ENCODE measurements around the gene CREM. TPM values are rescaled to one million over a fixed set of nuclear protein-coding genes. Genes with fewer than 3 reads are reported as not detected.

Gene CREM
- total and polyA plus RNA-seq, 2 of the 4 experiments (the other 2 are of a cell fraction), result 33.2 to 40.5 TPM

DNA sequence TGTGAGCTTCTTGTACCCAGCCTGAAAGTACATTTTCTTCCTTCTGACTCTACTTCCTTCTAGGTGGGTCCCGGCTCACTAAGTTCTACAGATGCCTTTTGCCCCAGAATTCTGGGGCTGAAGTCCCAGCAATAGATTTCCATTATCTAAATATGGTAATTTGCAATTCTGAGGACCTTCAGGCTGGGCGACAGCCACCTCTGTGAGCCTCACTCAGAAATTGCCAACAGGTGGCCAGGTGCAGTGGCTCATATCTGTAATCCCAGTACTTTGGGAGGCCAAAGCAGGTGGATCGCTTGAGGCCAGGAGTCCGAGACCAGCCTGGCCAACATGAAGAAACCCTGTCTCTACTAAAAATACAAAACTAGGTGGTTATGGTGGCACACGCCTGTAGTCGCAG lies 23.7 kb downstream of the CREM start:
- H4K91ac ChIP-seq (ENCODE audit: insufficient read depth, low read depth, low read length), result no peak overlapping the region

More for the DNA sequence above, 23.7 kb downstream of the CREM start:
- H3K79me1 ChIP-seq (ENCODE audit: low read depth in 1 of 2, low read length in 2 of 2), result peaks cover 4 to 16% of the 10 kb centered on the region in 2 experiments; a peak in 2 of 4 replicates
- no peak overlapping the region for H3K56ac ChIP-seq (ENCODE audit: extremely low read depth, insufficient read depth, low read length)
- H2BK5ac ChIP-seq (ENCODE audit: low read depth, low read length, poor library complexity, severe bottlenecking), result no peak overlapping the region
- H3K27ac ChIP-seq (ENCODE audit: insufficient read depth, low read length), result no peak overlapping the region
- H2AFZ ChIP-seq (replicated peaks; ENCODE audit: low read length, poor library complexity), result no peak overlapping the region
- H3K4ac ChIP-seq (ENCODE audit: low read depth, low read length), result no peak overlapping the region
- no peak overlapping the region for H3K4me3 ChIP-seq (ENCODE audit: insufficient read depth, low read depth, low read length)
- TF ChIP-seq CTCF (conservative IDR thresholded peaks at IDR 0.05; ENCODE audit: low read depth, low read length) (no peak), POLR2A (IDR thresholded peaks at IDR 0.05; ENCODE audit: low read depth, low read length) (no peak), FOS (IDR thresholded peaks at IDR 0.05; ENCODE audit: low read depth, low read length) (no peak), MAFK (IDR thresholded peaks at IDR 0.05; ENCODE audit: low read depth, low read length) (no peak), BHLHE40 (IDR thresholded peaks at IDR 0.05; ENCODE audit: low read depth, low read length) (no peak), RFX5 (IDR thresholded peaks at IDR 0.05; ENCODE audit: low read depth, low read length) (no peak), CEBPB (IDR thresholded peaks at IDR 0.05; ENCODE audit: low read depth, low read length) (no peak), MAZ (IDR thresholded peaks at IDR 0.05; ENCODE audit: borderline replicate concordance, low read depth, low read length) (no peak), RAD21 (IDR thresholded peaks at IDR 0.05; ENCODE audit: low read length) (no peak), RCOR1 (IDR thresholded peaks at IDR 0.05; ENCODE audit: insufficient replicate concordance, low read length) (no peak), SMC3 (IDR thresholded peaks at IDR 0.05; ENCODE audit: low read depth, low read length) (no peak), CHD1 (IDR thresholded peaks at IDR 0.05; ENCODE audit: low read depth, low read length) (no peak), ELK1 (IDR thresholded peaks at IDR 0.05; ENCODE audit: borderline replicate concordance, low read depth, low read length) (no peak), NFE2L2 (IDR thresholded peaks at IDR 0.05; ENCODE audit: low read depth, low read length) (no peak), MXI1 (IDR thresholded peaks at IDR 0.05; ENCODE audit: borderline replicate concordance, low read depth, low read length) (no peak)
- TF ChIP-seq, protein P1, sequence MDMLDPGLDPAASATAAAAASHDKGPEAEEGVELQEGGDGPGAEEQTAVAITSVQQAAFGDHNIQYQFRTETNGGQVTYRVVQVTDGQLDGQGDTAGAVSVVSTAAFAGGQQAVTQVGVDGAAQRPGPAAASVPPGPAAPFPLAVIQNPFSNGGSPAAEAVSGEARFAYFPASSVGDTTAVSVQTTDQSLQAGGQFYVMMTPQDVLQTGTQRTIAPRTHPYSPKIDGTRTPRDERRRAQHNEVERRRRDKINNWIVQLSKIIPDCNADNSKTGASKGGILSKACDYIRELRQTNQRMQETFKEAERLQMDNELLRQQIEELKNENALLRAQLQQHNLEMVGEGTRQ (IDR thresholded peaks at IDR 0.05; ENCODE audit: low read depth, low read length), result no peak
- peaks cover 2% of the 10 kb centered on the region for H3K36me3 ChIP-seq (ENCODE audit: control insufficient read depth, insufficient read depth, low read length)
- ChIA-PET CTCF (no interaction called here), POLR2A (ENCODE audit: unreplicated experiment) (no interaction called here)
- H3K9me3 ChIP-seq (ENCODE audit: control insufficient read depth, insufficient read depth, low read length), result no peaks in the 10 kb centered on the region
- intact Hi-C loops (cut with micrococcal nuclease) (no loop called here), in situ Hi-C loops (cut with MboI; ENCODE audit: low sequenced_read_pairs) (no loop called here), dilution Hi-C loops (cut with HindIII; ENCODE audit: low sequenced_read_pairs, unreplicated experiment) (no loop called here)
- no peak for ATAC-seq (ENCODE audit: low read depth)
- no peaks in the 10 kb centered on the region for H3K9me1 ChIP-seq (ENCODE audit: insufficient read depth, low read length)
- H2AK5ac ChIP-seq (ENCODE audit: low read depth, low read length), result no peak overlapping the region
- no peak for DNase-seq
- no peak overlapping the region for H2BK20ac ChIP-seq (ENCODE audit: low read depth, low read length)
- no peak overlapping the region for H3K4me2 ChIP-seq (ENCODE audit: low read depth, low read length)
- BruUV-seq (replicated peaks), result no TSS peak
- H3K27me3 ChIP-seq (ENCODE audit: control insufficient read depth, insufficient read depth, low read length), result no peaks in the 10 kb centered on the region
- no peak overlapping the region for H2AK9ac ChIP-seq (replicated peaks; ENCODE audit: low read depth, low read length, poor library complexity)
- no peak overlapping the region for H3K23ac ChIP-seq (ENCODE audit: low read depth, low read length)
- H2BK15ac ChIP-seq (ENCODE audit: low read depth, low read length), result no peak overlapping the region
- H4K20me1 ChIP-seq (ENCODE audit: insufficient read depth, low read length), result no peaks in the 10 kb centered on the region
- H3K18ac ChIP-seq (ENCODE audit: low read depth, low read length), result no peak overlapping the region
- no peak overlapping the region for H4K8ac ChIP-seq (ENCODE audit: low read depth in 2 of 2, low read length in 2 of 2)
- no peak overlapping the region for H4K5ac ChIP-seq (ENCODE audit: low read depth, low read length)
- WGBS, 2 experiments (ENCODE audit: extremely low coverage in 2 of 2, insufficient read length in 1 of 2), result 80% methylated on average over 1 of the region's 6 CpGs; no CpG with 5 or more reads in 1 of the 2 experiments
- H2BK120ac ChIP-seq (ENCODE audit: low read depth, low read length), result no peak overlapping the region
- no peak overlapping the region for H3K14ac ChIP-seq (replicated peaks; ENCODE audit: low read depth, low read length)
- no peaks in the 10 kb centered on the region for H3K4me1 ChIP-seq (ENCODE audit: control insufficient read depth, insufficient read depth, low read length)
- no peak overlapping the region for H3K9ac ChIP-seq (ENCODE audit: low read depth, low read length)

All from IMR-90 (cell line).